Hematopoietic multipotent progenitor cell treated with erythropoietin and hydrocortisone succinate and interleukin-3 and kit ligand, for 17 days (in vitro differentiated cells): Measurements from ENCODE around the gene DTNA.
"Not testable (repeated sequence)": the region's sequence is repeated elsewhere in the genome, so short reads cannot be mapped to it uniquely, and the experiment has no call there.

Source experiments
- DNase-seq: peaks from one replicate; pipeline ENCODE4 v3.0.0-alpha.2; 2015; ENCODE audit warnings: low spot score

The DTNA gene

DNA sequence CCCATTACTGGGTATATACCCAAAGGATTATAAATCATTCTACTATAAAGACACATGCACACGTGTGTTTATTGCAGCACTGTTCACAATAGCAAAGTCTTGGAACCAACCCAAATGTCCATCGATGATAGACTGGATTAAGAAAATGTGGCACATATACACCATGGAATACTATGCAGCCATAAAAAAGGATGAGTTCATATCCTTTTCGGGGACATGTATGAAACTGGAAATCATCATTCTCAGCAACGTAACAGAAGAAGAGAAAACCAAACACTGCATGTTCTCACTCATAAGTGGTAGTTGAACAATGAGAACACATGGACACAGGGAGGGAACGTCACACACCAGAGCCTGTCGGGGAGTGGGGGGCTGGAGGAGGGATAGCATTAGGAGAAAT is 15.6 kb downstream of the DTNA start:
- DNase-seq, result not testable (repeated sequence)

DNA sequence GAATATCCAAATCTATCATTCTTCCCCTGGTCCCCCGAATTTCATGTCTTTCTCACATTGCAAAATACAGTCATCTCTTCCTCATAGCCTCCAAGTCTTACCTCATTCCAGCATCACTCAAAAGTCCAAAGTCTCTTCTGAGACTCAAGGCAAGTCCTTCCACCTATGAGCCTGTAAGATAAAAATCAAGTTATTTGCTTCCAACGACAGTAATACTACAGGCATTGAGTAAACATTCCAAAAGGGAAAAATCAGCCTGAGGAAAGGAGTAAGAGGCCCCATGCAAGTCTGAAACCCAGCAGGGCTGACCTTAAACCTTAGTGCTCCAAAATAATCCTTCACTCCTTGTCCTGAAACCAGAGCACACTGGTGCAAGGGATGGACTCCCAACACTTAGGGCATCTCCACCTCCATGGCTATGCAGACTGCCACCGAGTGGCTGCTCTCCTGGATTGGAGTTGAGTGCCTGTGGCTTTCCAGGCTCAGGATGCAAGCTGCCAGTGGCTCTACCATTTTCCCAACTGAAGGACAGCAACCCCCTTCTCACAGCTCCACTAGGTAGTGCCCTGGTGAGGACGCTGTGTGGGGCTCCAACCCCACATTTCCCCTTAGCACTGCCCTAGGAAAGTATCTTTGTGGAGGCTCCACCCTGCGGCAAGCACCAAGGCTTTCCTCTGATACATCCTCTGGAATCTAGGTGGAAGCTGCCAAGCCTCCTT is 16.3 kb downstream of the DTNA start:
- DNase-seq, result no peak

DNA sequence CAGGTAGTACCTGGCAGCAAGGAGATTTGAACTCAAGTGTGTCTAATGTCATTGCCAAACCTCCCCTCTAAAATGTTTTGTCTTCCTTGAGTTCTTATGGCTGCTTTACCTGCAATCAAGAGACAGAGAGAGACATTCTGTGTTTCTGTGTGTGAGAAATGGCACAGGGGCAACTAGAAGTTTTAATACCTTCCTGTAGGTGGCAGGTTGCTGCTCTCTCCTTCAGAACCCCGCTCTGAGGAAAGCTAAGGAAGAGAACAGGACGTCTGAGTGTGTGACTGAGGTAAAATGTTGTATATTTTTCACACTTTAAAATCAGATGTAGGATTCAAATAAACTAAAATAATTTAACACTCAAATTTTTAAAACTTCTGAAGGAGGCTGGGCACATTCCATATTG is 19.2 kb downstream of the DTNA start:
- DNase-seq, result no peak

DNA sequence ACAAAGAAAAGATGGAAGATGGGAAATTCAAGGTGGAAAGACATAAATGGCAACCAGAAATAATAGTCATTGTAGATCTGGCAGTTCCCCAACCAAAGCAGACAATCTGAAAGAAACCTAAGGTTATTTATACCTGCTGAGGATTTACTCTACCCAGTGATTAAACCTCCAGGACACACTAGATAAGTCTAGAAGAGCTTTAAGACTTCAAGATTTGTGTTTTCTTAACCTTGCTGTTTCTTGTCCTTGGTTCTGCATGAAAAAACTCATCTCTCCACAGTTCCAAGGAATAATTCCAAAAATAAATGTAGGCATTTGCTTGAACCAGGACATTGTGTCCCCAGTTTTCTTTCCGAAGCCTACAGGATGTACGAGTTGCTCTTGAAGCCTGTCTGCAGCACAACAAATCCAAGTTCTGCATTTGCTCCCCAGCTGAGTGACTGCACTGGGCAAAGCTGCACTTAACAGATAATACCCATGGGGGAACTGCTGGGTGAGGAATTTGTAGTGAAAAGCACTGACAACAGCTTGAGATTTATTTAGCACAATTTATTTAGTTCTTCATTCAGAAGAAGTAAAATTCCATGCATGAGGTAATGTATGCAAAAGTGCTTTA is 19.8 kb downstream of the DTNA start:
- DNase-seq, result no peak

DNA sequence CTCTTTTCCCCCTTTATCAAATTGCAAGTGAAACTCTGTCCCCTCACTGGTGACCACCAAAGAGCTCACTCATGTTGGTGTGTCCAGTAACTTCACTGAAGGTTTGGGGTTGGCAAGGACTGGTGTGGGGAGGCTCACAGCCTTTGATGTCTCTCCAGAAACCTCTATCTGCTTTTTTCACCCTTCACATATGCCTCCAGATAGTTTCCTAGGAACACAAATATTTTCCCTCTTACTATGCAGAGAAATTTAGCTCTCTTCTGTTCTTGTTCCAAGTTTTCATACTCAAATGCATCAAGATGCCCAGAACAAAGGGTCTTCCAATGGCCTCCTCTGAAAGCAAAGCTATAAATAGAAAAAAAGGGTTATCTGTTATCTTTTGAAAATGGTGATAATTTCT is 20.7 kb downstream of the DTNA start:
- no peak for DNase-seq

DNA sequence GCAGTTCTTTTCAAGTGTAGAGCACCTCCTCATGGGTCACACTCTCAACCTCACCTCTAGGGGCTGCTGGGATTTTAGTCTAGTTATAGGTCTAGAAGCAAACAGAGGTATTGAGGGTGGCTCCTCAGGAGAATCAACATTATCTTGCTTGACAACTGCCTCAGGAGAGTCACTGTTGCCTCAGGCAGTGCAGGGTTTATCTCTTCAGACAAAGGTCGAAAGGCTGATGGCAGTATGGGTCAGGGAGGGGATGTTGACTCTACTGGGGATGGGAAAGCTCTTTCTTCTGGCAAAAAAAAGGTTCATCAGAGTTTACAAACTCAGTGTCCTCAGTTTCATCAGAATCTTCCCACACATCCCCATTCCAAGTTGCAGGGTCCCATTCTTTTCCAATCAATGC is 24.0 kb downstream of the DTNA start:
- no peak for DNase-seq

DNA sequence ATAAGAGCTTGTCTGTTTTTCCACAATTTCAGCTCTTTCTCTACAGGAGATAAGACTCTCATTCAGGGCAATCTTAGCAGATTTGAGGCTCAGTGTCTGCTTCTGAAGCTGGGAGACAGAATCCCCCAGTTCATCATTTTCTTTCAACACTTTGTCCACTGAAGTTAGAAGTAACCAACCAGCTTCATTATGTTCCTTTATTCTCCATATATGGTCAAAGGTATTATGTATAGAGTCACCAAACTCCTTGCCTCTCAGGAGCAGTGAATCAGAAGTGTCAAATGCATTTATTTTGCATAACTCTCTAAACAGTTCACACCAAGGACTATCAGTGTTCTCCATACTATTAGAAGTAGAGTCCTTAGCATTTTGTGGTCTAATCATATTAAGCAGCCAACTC is 24.4 kb downstream of the DTNA start:
- DNase-seq, result not testable (repeated sequence)

DNA sequence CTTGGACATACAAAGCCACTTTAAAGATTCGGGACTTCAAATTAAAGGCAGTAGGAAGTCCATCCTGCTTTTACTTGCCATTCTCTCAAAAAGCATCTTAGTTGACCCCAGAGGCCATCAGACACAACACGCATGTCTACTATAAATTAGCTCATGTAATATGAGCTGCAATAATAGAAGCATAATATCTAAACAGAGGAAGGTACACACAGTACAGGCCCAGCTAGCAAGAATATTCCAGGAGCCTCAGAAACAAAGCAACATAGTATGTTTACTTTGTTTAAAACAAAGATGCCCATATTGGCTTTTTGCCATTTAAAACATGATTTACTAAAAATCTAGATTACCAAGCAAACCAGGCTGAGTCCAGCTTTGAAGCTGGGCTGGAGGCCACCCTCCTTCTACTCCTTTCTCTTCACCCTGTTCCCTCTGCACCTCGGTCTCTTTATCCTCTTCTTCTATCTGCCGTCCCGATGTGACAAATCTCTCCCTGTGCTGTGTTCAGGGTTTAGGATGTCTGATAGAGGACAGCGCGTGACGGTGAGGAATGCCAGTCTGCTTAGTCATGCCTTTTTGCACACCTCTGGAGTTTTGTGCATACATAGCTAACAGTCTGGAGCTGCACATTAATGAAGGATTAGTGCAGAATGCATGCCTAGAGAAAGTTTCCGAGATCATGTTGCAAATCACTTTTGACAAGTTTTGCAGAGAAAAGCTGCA is 28.2 kb downstream of the DTNA start:
- DNase-seq, result no peak

DNA sequence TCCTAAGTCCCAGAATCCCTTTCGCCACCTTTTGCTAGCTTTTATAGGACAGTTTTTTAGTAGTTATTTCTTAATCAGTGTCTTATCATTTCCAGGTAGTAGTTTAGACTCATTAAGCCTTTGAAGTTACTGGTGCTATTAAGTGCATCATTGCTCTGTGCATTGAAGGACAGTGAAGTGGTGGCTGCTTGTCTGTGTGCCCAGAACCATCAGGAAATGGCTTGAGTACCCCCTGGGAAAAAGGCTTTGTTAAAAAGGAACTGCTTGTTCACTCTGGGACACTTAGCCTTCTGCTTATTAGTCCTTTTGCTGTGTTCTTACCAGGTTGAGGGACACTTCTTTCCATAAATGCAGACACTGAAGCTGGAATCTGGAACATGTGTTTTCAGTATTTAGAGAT is 30.0 kb downstream of the DTNA start:
- DNase-seq, result no peak

DNA sequence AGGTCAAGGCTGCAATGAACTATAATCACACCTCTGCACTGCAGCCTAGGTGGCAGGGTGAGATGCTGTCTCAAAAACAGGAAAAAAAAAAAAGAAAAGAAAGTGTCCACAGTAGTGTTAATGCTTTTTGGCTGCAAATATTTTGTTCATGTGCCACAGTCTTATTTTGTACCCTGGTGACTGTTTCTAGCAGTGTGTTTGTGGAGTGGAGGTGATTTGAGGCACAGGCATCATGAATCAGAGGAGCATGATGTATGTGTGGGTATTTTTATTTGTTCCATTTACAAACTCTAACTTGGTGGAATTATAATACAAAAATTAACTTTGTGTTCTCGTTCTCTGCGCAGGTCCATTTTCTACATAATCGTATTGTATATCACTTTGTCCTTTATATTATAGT is 30.6 kb downstream of the DTNA start:
- DNase-seq, result no peak

DNA sequence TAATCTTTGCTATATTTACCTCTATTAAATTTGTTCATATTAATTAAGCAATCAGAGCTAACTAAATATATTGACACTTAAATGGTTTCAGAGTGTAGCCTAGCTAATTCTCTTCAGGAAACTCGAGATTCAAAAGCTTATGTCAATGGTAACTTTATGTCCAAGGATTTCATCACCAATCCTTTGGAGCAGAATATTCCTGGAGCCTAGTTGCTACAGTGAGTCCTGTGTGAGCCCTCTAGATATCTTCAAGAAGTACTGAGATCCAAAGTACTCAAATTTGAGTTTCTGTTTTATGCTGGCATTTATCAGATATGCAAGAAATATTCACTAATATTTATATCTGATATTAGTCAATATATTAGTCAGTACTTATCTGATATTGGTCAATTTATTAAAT is 31.3 kb downstream of the DTNA start:
- DNase-seq, result no peak

DNA sequence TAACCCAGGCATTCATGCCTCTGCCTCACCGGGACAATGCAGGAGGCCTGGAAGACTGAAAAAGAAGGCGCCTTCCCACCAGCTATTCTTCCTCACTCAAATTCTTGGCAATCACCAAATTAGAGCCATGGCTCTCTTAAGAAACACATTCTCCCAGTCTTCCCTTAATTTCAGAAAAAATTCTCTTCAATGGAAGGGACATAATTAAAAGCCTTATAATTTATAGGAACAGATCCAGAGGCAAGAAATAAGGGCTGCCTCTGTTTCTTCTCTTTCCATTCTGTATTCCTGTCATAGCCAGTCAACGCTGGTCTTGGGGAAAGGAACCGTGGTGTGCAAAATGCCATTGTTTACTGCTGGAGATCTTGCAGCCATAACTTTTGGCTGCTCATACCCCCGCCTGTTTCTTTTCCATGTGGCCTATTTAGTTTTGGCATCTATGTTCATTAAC is 32.8 kb downstream of the DTNA start:
- no peak for DNase-seq

DNA sequence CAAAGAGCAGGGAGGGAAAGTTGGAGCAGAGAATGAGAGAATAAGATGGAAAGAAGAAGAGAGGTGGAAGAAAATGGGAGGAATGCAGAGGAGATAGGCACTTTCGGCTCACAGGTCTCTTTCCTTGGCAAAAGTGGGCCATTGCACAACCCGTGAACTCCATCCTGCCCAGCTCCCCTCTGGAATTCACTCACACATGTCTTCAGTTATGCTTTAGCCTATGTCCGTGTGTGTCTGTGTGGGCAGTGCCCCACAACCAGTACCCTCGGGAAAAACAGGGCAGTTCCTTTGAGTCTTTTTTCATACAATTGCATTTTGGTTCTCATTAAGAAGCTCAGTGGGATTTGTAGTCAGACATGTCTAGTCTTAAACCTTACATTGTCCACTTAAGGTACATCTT is 34.5 kb downstream of the DTNA start:
- no peak for DNase-seq

DNA sequence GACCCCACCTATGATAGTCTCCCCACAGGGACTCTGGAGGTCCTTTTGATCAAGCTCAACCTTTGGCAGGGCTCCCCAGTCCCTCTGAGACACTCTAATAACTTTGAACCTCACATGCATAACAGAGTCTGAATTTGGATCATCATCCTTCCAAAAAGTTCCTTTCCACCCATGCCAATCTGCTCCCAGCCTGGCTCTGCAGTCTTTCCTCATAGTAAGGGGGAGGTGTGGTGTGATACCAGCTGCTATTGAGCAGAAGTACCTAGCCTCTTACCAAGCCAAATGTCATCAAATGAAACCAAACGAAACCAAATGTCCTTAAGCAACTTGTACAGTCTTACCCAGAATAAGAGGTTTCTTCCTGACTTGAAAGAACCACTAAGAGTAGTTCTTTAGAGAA is 36.5 kb downstream of the DTNA start:
- DNase-seq, result no peak

DNA sequence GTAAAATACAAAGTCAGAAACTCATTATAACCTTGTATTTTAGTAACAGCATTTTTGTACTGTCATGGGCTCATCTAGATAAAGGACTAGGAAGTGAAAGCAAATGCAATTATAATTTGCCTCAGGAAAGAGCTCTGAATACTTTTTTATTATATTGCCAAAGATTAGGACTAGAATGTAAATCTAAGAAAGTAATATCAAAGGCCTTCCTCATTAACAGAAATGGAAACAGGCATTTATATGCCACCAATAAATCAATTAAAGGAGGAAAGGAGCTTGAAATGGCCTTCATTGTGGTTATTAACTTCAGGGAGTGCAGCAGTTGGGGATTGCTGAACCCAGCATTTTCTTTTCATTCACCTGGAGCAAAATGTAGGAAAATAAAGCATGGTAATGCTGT is 39.6 kb downstream of the DTNA start:
- DNase-seq, result no peak

DNA sequence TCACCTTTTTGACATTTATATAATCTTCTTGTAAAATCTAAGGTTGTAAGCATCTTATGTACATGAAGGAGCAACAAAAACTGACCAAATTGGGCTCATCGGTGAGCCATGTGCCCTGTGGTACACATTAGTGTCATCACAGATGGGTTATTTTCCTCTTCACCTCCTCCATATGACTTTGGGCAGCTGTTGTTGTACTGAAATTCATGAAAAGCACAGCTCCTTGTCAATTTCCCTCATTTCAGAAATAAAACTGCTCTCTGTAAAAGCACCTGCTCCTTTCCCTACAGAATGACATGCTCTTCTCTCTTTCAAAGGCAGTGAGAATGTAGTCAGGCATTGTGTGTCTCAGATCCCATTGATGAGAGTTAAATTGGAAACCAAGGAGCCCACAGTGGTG is 42.0 kb downstream of the DTNA start:
- no peak for DNase-seq

DNA sequence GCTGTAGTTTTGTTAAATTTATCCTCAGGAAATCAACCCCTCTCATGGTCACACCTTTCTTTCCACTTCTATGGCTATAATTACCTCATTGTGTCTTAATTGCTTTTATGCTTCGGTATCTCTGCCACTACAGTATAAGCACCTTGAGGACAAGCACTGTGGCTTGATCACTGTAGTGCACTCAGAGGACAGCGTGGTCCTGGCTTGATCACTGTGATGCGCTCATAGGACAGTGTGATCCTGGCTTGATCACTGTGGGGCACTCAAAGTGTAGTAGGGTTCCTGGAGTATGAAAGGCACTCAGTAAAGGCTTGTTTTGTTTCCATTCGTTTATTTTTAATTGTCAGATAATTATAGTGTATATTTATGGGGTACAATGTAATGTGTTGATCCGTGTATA is 44.2 kb downstream of the DTNA start:
- DNase-seq, result no peak

DNA sequence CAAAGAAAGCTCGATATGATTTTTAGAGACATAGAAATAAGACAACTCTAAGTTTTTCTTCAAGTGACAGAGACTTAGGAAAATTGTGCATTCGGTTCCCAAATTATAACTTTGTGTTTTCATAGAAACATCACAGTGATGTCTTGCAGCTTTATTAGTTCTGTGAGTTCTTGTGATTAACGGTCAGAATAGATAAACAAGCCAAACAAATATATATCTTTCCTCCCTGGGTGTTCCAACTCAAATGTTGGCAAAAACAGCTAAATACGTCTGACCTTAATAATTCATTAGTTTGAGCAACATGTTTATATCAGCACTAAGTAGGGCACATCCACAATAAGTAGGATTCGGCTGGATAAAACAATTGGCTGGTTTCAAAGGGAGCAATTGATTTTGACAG is 47.6 kb downstream of the DTNA start:
- no peak for DNase-seq

DNA sequence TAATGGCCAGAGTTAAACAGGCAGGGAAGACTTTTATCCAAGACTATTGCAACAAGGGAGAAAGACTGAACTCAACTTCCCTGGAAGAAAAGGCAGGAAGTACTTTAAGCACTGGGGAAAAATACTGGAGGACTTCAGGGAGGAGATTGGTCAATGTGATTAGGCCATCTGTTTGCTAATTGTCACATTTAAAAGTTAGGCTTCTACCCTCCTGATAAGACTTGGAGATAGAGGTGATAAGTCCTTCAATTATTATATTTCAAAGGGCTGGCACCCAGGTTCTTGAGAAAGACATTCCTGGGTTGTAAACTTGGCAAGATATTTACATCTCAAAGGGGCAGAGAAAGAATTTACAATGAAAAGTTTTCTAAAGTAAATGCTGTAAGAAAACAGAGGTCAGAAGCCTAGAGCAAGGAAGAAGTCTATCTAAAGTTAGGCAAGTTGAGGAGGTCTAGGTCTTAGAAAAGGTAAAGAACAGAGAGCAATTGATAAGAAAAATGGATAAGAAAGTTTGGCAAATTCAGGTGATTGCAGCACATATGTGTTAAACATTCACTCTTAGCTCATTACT is 48.4 kb downstream of the DTNA start:
- DNase-seq, result no peak

DNA sequence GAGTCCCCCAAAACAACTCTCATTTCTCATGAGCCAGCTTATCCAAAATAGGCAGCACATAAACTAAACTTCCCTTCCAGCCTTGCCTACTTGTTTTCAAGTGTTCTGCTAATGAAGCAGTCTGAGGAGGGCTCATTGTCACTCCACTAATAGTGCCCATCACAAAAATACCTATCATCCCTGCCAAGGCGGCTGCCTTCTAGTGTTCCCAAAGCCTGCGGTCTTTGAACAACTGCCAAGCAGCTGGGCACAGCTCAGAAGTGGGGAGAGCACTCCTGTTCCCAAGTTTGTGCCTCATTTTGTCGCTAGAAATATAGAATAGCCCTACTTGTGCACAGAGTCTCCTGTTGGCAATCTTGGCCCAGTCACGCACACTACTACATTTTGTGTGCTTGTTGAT is 50.3 kb downstream of the DTNA start:
- DNase-seq, result no peak

DNA sequence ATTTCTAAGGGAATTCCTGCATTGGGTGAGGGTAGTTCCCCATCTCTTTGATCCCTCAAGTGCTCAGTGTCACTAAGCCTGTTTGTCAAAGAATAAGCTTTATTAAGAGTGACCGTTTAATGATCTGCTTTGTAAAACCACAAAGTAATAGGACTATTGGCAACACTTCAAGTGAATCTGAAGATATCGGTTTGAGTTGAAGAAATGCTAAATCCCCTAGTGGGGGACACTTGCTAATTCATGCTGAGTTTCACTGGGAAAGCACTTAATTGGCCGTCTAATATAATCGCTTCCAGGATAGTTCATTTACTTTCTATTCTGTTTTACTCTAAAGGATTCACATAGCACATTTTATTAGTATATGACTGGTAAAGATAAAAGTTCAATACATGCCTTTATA is 54.4 kb downstream of the DTNA start:
- no peak for DNase-seq

DNA sequence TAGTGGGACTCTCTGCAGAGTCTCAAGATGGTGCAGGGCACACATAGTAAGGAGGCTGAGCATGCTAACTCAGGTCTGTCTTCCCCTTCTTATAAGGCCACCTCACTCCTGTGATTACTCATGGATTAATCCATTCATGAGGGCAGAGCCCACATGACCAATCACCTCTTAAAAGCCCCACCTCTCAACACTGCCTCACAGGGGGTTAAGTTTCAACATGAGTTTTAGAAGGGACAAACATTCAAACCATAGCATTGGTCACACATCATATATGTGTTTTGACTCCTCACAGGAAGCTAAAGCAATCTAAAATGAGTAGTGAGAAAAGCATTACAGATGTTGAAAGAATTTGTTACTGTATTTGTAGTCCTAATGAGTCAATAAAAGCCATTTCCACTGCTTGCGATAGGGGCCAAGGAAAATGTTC is 57.5 kb downstream of the DTNA start:
- no peak for DNase-seq

DNA sequence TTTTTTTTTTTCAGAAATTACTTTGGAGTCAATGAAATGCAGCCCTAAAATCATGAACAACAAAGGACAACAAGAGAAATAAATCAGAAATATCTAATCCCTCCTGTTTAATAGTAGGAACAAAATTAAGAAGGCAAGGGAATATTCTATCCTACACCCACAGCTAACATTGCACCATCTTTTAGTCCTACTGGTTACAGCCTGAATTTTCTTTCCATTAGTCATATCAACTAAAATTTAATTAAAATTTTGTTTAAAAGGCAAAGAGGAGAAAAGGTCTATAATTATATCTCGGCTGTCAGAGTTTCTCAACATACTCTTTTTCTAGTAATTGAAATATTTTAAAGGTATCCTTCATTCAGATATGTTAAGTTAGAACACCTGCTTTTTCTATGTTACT is 61.9 kb downstream of the DTNA start:
- DNase-seq, result no peak
